GM12892 (cell line): Measurements from ENCODE around the gene USO1.
"Not testable (repeated sequence)": the region's sequence is repeated elsewhere in the genome, so short reads cannot be mapped to it uniquely, and the experiment has no call there.

Experiments used
- POLR2A ChIP-seq: IDR thresholded peaks from 2 replicates; pipeline ENCODE4 v1.6.1; 2011; ENCODE audit warnings: low read depth, low read length, control low read depth
- POLR2AphosphoS5 ChIP-seq: IDR thresholded peaks from 2 replicates; pipeline ENCODE4 v1.6.1; 2011; ENCODE audit warnings: low read depth, low read length, control low read depth

GRCh38 chr4:75848171-75848760 lies 123.9 kb downstream of the USO1 start:
- not testable (repeated sequence) for TF ChIP-seq POLR2AphosphoS5, POLR2A
